Stomach (tissue), 4 donors: ENCODE data around the gene FAM120A.

Source experiments
- CTCF ChIP-seq, 7 experiments: fragments of 450-650 bp in 4 of 7; fragments of 200-600 bp in 3 of 7; sonication (generic) in 3 of 7; IDR thresholded peaks; one replicate each; pipeline ENCODE4 v1.5.1; 2016 to 2019; ENCODE audit warnings: antibody characterized with exemption in 7 of 7, control low read depth in 2 of 7, mild to moderate bottlenecking in 1 of 7
- EP300 ChIP-seq: sonication (generic); formaldehyde crosslinking; IDR thresholded peaks from one replicate; pipeline ENCODE4 v1.6.1; 2017; ENCODE audit warnings: antibody characterized with exemption
- POLR2A ChIP-seq, 4 donors: fragments of 450-650 bp; IDR thresholded peaks; one replicate each; pipeline ENCODE4 v1.6.1; 2016; ENCODE audit warnings: antibody characterized with exemption in 4 of 4, control low read depth in 2 of 4, mild to moderate bottlenecking in 1 of 4, moderate library complexity in 1 of 4
- POLR2AphosphoS5 ChIP-seq, 3 donors: sonication (generic); formaldehyde crosslinking; IDR thresholded peaks; one replicate each; pipeline ENCODE4 v1.6.1; 2016; ENCODE audit warnings: antibody characterized with exemption in 3 of 3

- TF ChIP-seq CTCF (IDR thresholded peaks at IDR 0.05) (no peak), POLR2A (IDR thresholded peaks at IDR 0.05) (no peak), EP300 (no peak), POLR2AphosphoS5 (IDR thresholded peaks at IDR 0.05) (no peak)
Observed at GRCh38 chr9:93432964-93433363, 18.5 kb upstream of the FAM120A start.
